Urinary bladder (tissue), 4 donors: Measurements from ENCODE around the gene LYSMD1. TPM values are rescaled to one million over a fixed set of nuclear protein-coding genes. Genes with fewer than 3 reads are reported as not detected.
A peak's percentile ranks its signal among the peaks of the same experiment; 100 is the strongest.
"Not testable (repeated sequence)": the region's sequence is repeated elsewhere in the genome, so short reads cannot be mapped to it uniquely, and the experiment has no call there.

Experiments used
- DNase-seq: peaks from one replicate; pipeline ENCODE4 v3.0.0-alpha.2; 2015; ENCODE audit errors: extremely low spot score
- H3K27ac ChIP-seq: one replicate; pipeline ENCODE4 v1.5.1; 2013; ENCODE audit warnings: low read depth, mild to moderate bottlenecking, moderate library complexity
- H3K36me3 ChIP-seq: one replicate; pipeline ENCODE4 v1.6.1; 2013; ENCODE audit warnings: mild to moderate bottlenecking, moderate library complexity; ENCODE audit not compliant: insufficient read depth
- H3K4me1 ChIP-seq: one replicate; pipeline ENCODE4 v1.6.1; 2013; ENCODE audit warnings: mild to moderate bottlenecking, moderate library complexity; ENCODE audit not compliant: insufficient read depth
- H3K4me3 ChIP-seq: one replicate; pipeline ENCODE4 v1.5.1; 2013; ENCODE audit warnings: low read depth, low read length
- WGBS: extraction: QIAGEN DNeasy Blood & Tissue Kit; methylation state at CpG from one replicate; pipeline ENCODE4 v1.1.7; 2013; 5-methylcytosine and 5-hydroxymethylcytosine counted together
- polyA plus RNA-seq: library from polyadenylated mRNA; stranded (reverse); fragments of 200-250 nt; gene quantifications from one replicate; pipeline ENCODE4 v1.2.3, GENCODE V29; 2013
- total RNA-seq: library from RNA; depleted of rRNA; stranded (reverse); fragments of >200 nt; gene quantifications from one replicate; pipeline ENCODE4 v1.2.3, GENCODE V29; 2014
- donor health status: healthy with polysubstance abuse.
- donor health status: healthy.

LYSMD1 gene, protein sequence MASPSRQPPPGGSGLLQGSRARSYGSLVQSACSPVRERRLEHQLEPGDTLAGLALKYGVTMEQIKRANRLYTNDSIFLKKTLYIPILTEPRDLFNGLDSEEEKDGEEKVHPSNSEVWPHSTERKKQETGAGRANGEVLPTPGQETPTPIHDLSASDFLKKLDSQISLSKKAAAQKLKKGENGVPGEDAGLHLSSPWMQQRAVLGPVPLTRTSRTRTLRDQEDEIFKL
- total RNA-seq (6.8 TPM), polyA plus RNA-seq (14.0 TPM)

DNA sequence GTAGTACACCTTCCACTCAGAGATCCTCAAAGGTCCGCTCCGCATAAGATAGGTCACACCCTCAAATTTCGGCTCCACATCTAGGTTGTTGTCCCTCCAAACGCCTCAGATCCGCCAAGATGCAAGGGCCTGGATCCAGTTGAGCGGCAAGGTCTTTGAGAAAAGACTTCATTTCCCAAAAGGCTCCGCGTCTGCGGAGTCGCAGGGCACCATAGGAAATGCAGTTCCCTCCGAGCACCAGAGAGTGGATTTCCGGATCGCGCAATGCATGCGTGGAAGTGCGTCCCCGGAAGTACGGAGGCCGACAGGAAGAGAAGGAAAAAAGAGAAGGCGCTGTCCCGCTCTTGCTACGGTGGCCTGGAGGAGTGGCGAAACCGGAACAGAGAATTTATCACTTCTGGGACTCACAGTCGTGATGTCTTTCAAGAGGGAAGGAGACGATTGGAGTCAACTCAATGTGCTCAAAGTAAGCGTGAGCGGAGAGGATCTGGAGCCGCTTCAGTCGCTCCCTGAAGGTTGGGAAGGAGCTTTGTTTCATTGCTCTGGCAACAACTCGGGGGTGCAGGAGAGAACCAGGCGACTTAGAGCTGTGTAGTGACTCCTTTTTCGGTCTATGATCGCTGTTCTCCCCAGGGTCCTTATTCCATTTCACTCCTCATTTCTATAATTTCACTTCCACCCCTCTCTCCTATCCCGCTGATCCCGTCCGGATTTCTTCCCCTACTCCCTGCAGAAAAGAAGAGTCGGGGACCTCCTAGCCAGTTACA, at the start of gene LYSMD1, which contains the start of gene SCNM1:
TSS of gene LYSMD1 (minus strand) at position 165 of the 767 bp plus-strand sequence. CDS start 644 bp downstream, outside the sequence.
TSS of gene SCNM1 (plus strand) at position 407 of the 767 bp plus-strand sequence. CDS start at position 416, 9 bp downstream.
- peak within 1 kb of the TSS; percentile 72 for H3K27ac ChIP-seq
- DNase-seq, result peak; percentile 99
- H3K4me1 ChIP-seq, result peaks cover 3% of the 10 kb centered on the region
- under 1% methylated on average over 38 of the region's 38 CpGs for WGBS
- H3K36me3 ChIP-seq, result no peaks in the 10 kb centered on the region
- H3K4me3 ChIP-seq, result peak within 1 kb of the TSS; percentile 66

DNA sequence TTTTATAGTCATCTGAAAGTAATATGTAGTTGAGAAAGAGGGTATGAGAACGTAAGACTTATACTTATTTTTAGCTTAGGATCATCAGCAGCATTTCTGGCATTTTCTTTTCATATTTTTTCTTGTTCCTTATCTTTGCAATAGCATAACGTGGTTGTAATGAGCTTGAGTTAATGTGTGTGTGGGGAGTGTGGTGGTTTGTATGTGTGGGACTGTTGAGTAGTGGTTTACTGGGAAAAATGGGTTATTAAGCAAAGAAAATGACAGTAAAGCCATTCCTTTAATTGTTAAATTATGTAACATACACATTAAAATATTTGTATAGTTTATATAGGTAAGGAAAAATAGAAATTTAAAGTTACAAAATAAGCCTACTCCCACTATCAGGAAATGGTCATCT, 47.9 kb upstream of the LYSMD1 start:
- Histone ChIP-seq H3K27ac (no peak overlapping the region), H3K36me3 (peaks cover 2% of the 10 kb centered on the region), H3K4me1 (no peaks in the 10 kb centered on the region), H3K4me3 (no peak overlapping the region)
- 37% methylated on average over 2 of the region's 2 CpGs for WGBS
- DNase-seq, result no peak

- H3K4me1 ChIP-seq, result no peaks in the 10 kb centered on the region
Measured at GRCh38 chr1:151211972-151212705, 46.4 kb upstream of the LYSMD1 start.

DNA sequence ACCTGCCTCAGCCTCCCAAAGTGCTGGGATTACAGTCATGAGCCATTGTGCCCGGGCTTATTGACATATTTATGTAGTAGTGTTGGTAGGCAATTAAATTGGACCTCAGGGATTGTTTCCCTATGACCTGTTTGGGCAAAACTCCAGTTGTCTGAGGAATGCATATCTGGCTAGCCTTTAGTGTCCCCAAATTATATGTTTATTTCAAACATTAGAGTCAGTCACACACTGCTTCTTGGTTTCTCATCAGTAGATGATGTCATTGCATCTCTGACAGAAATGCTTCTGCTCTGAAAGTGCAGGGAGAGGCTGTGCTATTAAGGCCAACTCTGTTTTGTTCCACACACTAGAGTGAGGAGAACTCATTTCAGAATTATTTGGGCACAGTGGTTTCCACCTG, 45.1 kb upstream of the LYSMD1 start:
- 70% methylated on average over 1 of the region's 1 CpG for WGBS
- DNase-seq, result no peak
- no peaks in the 10 kb centered on the region for H3K4me1 ChIP-seq
- H3K4me3 ChIP-seq, result no peak overlapping the region
- H3K27ac ChIP-seq, result no peak overlapping the region
- H3K36me3 ChIP-seq, result peaks cover 2% of the 10 kb centered on the region

More at GRCh38 chr1:151211972-151212705, 46.4 kb upstream of the LYSMD1 start:
- no peak overlapping the region for H3K4me3 ChIP-seq
- no peak for DNase-seq
- WGBS, result 56% methylated on average over 15 of the region's 15 CpGs
- H3K27ac ChIP-seq, result no peak overlapping the region
- peaks cover 2% of the 10 kb centered on the region for H3K36me3 ChIP-seq

DNA sequence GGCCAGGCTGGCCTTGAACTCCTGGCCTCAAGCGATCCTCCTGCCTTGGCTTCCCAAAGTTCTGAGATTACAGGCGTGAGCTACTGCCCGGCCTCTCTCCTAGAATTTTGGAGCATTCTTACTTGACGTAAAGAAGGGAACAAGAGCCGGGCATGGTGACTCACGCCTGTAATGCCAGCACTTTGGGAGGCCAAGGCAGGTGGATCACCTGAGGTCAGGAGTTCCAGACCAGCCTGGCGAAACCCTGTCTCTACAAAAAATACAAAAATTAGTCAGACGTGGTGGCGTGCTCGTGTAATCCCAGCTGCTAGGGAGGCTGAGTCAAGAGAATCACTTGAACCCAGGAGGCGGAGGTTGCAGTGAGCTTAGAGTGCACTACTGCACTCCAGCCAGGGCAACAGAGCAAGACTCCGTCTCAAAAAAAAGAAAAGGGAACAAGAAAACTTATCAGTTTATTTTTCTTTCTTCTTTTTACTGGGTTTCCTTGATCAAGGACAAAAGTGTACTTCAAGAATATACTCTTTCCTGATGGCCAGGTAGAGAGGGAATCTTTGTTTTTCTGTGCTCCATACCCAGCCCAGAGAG, 39.8 kb upstream of the LYSMD1 start:
- H3K4me1 ChIP-seq, H3K27ac ChIP-seq, DNase-seq, H3K36me3 ChIP-seq, H3K4me3 ChIP-seq: not testable (repeated sequence)
- 94% methylated on average over 12 of the region's 12 CpGs for WGBS

- Histone ChIP-seq H3K36me3 (no peaks in the 10 kb centered on the region), H3K4me1 (no peaks in the 10 kb centered on the region), H3K4me3 (peak overlapping the region; percentile 76), H3K27ac (no peak overlapping the region)
- DNase-seq, result no peak
- WGBS, result 13% methylated on average over 11 of the region's 11 CpGs
Measured at GRCh38 chr1:151199873-151200581, 34.3 kb upstream of the LYSMD1 start.

DNA sequence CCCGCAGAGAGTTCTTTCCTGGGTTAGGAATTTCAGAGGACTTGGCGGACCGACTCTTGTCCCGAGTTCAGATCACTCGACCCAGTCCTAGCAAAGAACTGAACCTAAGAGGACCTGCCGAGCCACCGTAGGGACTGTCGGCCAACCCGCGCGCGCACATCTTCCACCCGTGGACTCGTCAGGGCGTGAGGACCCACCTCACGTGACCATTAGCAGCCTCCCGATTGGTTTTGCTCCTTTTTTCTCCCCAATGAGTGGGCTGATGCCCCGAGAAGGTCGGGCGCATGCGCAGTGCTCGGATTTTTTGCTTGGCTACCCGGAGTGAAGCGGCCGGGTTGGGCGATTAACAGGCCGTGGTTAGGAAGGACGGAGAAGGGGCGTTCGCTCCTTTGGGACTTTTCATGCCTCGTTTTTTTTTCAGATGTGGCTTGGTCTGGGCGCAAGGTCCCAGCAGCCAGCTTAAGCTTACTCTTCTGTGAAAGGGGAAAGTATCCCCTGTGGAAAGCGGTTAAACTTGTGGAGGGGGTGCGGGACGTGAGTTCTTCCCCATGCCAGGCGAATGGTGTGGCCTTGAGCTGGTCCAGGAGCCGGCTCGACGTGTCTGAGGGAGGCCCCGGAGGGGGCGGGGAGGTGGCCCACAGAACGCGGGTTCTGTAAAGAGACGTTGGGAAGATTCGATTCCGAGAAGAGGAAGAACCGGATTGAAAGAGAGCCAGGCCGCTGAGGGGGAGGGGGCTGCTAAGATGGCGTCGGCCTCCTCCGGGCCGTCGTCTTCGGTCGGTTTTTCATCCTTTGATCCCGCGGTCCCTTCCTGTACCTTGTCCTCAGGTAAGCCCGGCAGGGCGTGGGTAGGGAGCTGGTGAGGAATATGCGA, 32.8 kb upstream of the LYSMD1 start, which contains the start of gene PIP5K1A:
TSS of gene PIP5K1A (plus strand) at position 299 of the 874 bp plus-strand sequence. CDS start at position 744, 445 bp downstream.
- Histone ChIP-seq H3K36me3 (no peaks in the 10 kb centered on the region), H3K4me1 (no peaks in the 10 kb centered on the region), H3K4me3 (peak within 1 kb of the TSS; percentile 76), H3K27ac (peak within 1 kb of the TSS; percentile 89)
- DNase-seq, result peak; percentile 98
- under 1% methylated on average over 60 of the region's 60 CpGs for WGBS

GRCh38 chr1:151197863-151198253, 32.2 kb upstream of the LYSMD1 start:
- DNase-seq, result no peak
- Histone ChIP-seq H3K4me1 (no peaks in the 10 kb centered on the region), H3K27ac (no peak overlapping the region), H3K36me3 (no peaks in the 10 kb centered on the region), H3K4me3 (no peak overlapping the region)
- WGBS, result 7% methylated on average over 10 of the region's 10 CpGs

- peak; percentile 68 for DNase-seq
- no peak overlapping the region for H3K4me3 ChIP-seq
- H3K36me3 ChIP-seq, result no peaks in the 10 kb centered on the region
- no peaks in the 10 kb centered on the region for H3K4me1 ChIP-seq
- peak overlapping the region; percentile 30 for H3K27ac ChIP-seq
- 33% methylated on average over 14 of the region's 14 CpGs for WGBS
Measured at GRCh38 chr1:151196292-151196800, 30.6 kb upstream of the LYSMD1 start.

GRCh38 chr1:151194894-151195594, 29.3 kb upstream of the LYSMD1 start:
- DNase-seq, result peak; percentile 76
- not testable (repeated sequence) for H3K4me3 ChIP-seq, H3K36me3 ChIP-seq, H3K27ac ChIP-seq, H3K4me1 ChIP-seq
- 77% methylated on average over 17 of the region's 17 CpGs for WGBS

- DNase-seq, result no peak
- Histone ChIP-seq H3K27ac (no peak overlapping the region), H3K4me3 (no peak overlapping the region), H3K4me1 (no peaks in the 10 kb centered on the region), H3K36me3 (no peaks in the 10 kb centered on the region)
- WGBS, result 89% methylated on average over 1 of the region's 1 CpG
Measured at GRCh38 chr1:151193856-151194255, 28.2 kb upstream of the LYSMD1 start.
